H9 (cell line): ENCODE measurements around the gene TMEM245. TPM values are rescaled to one million over a fixed set of nuclear protein-coding genes. Genes with fewer than 3 reads are reported as not detected.

Source experiments
- DNase-seq: peaks from one replicate; pipeline ENCODE4 v3.0.0-alpha.2; 2017
- H2AFZ ChIP-seq: one replicate; pipeline ENCODE4 v1.6.1; 2013; ENCODE audit warnings: mild to moderate bottlenecking, low read length, control low read depth, moderate library complexity
- H2AK5ac ChIP-seq: 2 replicates; pipeline ENCODE4 v1.6.1; 2013; ENCODE audit warnings: low read length, control low read depth, mixed read lengths; ENCODE audit not compliant: insufficient read length
- H2BK120ac ChIP-seq: one replicate; pipeline ENCODE4 v1.6.1; 2013; ENCODE audit warnings: low read depth, mild to moderate bottlenecking, low read length, control low read depth, inconsistent platforms; ENCODE audit not compliant: poor library complexity, severe bottlenecking
- H2BK12ac ChIP-seq: 2 replicates; pipeline ENCODE4 v1.6.1; 2013; ENCODE audit warnings: low read length, control low read depth, mixed read lengths, low read depth; ENCODE audit not compliant: insufficient read length
- H2BK15ac ChIP-seq: 2 replicates; pipeline ENCODE4 v1.6.1; 2013; ENCODE audit warnings: low read depth, low read length, control low read depth
- H2BK20ac ChIP-seq: one replicate; pipeline ENCODE4 v1.6.1; 2013; ENCODE audit warnings: low read depth, mild to moderate bottlenecking, low read length, control low read depth, inconsistent platforms; ENCODE audit not compliant: poor library complexity, severe bottlenecking
- H2BK5ac ChIP-seq: 2 replicates; pipeline ENCODE4 v1.6.1; 2013; ENCODE audit warnings: low read length, control low read depth, mixed read lengths; ENCODE audit not compliant: insufficient read length
- H3K14ac ChIP-seq: 2 replicates; pipeline ENCODE4 v1.6.1; 2013; ENCODE audit warnings: low read length, control low read depth; ENCODE audit not compliant: insufficient read depth
- H3K18ac ChIP-seq: 2 replicates; pipeline ENCODE4 v1.6.1; 2013; ENCODE audit warnings: low read depth, mild to moderate bottlenecking, mixed read lengths, low read length, control low read depth; ENCODE audit not compliant: insufficient read length
- H3K23ac ChIP-seq: 2 replicates; pipeline ENCODE4 v1.6.1; 2013; ENCODE audit warnings: low read length, control low read depth, mixed read lengths, low read depth; ENCODE audit not compliant: insufficient read length
- H3K23me2 ChIP-seq: 2 replicates; pipeline ENCODE4 v1.6.1; 2013; ENCODE audit warnings: low read depth, mild to moderate bottlenecking, mixed read lengths, low read length, control low read depth; ENCODE audit not compliant: insufficient read length, poor library complexity, severe bottlenecking
- H3K27ac ChIP-seq: 2 replicates; pipeline ENCODE4 v1.5.1; 2013; ENCODE audit warnings: low read length, control low read depth, mixed read lengths, low read depth; ENCODE audit not compliant: insufficient read length
- H3K27me3 ChIP-seq: 2 replicates; pipeline ENCODE4 v1.6.1; 2013; ENCODE audit warnings: low read length, control low read depth, inconsistent platforms; ENCODE audit not compliant: insufficient read depth
- H3K4ac ChIP-seq: 2 replicates; pipeline ENCODE4 v1.6.1; 2013; ENCODE audit warnings: low read depth, mild to moderate bottlenecking, control low read depth, inconsistent platforms, low read length, moderate library complexity
- H3K4me1 ChIP-seq: 2 replicates; pipeline ENCODE4 v1.6.1; 2013; ENCODE audit warnings: low read length, control low read depth, inconsistent platforms; ENCODE audit not compliant: insufficient read depth
- H3K4me2 ChIP-seq: 2 replicates; pipeline ENCODE4 v1.6.1; 2013; ENCODE audit warnings: low read length, control low read depth, mixed read lengths; ENCODE audit not compliant: insufficient read length, insufficient read depth
- H3K56ac ChIP-seq: 2 replicates; pipeline ENCODE4 v1.6.1; 2013; ENCODE audit warnings: low read depth, mild to moderate bottlenecking, mixed read lengths, low read length, control low read depth; ENCODE audit not compliant: insufficient read length
- H3K79me1 ChIP-seq: 2 replicates; pipeline ENCODE4 v1.6.1; 2013; ENCODE audit warnings: low read depth, mild to moderate bottlenecking, moderate library complexity, low read length, control low read depth, inconsistent platforms; ENCODE audit not compliant: insufficient read depth, poor library complexity, severe bottlenecking
- H3K79me2 ChIP-seq: 2 replicates; pipeline ENCODE4 v1.6.1; 2013; ENCODE audit warnings: low read length, control low read depth, inconsistent platforms; ENCODE audit not compliant: insufficient read depth
- H3K9ac ChIP-seq: 2 replicates; pipeline ENCODE4 v1.6.1; 2013; ENCODE audit warnings: low read length, control low read depth, mixed read lengths; ENCODE audit not compliant: insufficient read length; ENCODE audit errors: extremely low read depth
- H3K9me3 ChIP-seq: one replicate; pipeline ENCODE4 v1.6.1; 2013; ENCODE audit warnings: low read depth, low read length, inconsistent platforms; ENCODE audit not compliant: control insufficient read depth
- H3T11ph ChIP-seq: one replicate; pipeline ENCODE4 v1.6.1; 2013; ENCODE audit warnings: mild to moderate bottlenecking, low read length, control low read depth, inconsistent platforms
- H4K20me1 ChIP-seq: one replicate; pipeline ENCODE4 v1.6.1; 2013; ENCODE audit not compliant: control insufficient read depth, insufficient read length, insufficient read depth
- H4K5ac ChIP-seq: 2 replicates; pipeline ENCODE4 v1.6.1; 2013; ENCODE audit warnings: low read depth, mild to moderate bottlenecking, mixed read lengths, low read length, control low read depth; ENCODE audit not compliant: insufficient read length
- H4K8ac ChIP-seq: replicated peaks from 2 replicates; pipeline ENCODE4 v1.6.1; 2013; ENCODE audit warnings: low read length, control low read depth, mixed read lengths, low read depth; ENCODE audit not compliant: insufficient read length
- H4K91ac ChIP-seq: 2 replicates; pipeline ENCODE4 v1.6.1; 2013; ENCODE audit warnings: low read depth, mild to moderate bottlenecking, moderate library complexity, mixed read lengths, low read length, control low read depth; ENCODE audit not compliant: insufficient read length
- H3K27ac Mint-ChIP-seq, 3 experiments: 2 replicates in 2 of 3; 3 replicates in 1 of 3; pipeline ENCODE4 v1.8.0; 2020 to 2021; ENCODE audit warnings: mixed read lengths in 3 of 3, mild to moderate bottlenecking in 1 of 3, moderate library complexity in 1 of 3
- H3K27me3 Mint-ChIP-seq: 2 replicates; pipeline ENCODE4 v1.8.0; 2021; ENCODE audit warnings: low read depth, mild to moderate bottlenecking, moderate library complexity, mixed read lengths
- H3K36me3 Mint-ChIP-seq, 3 experiments: 2 replicates in 2 of 3; 3 replicates in 1 of 3; pipeline ENCODE4 v1.8.0; 2020 to 2021; ENCODE audit warnings: low read depth in 3 of 3, mixed read lengths in 3 of 3; ENCODE audit not compliant: insufficient read depth in 1 of 3
- H3K4me1 Mint-ChIP-seq, 2 experiments: 2 replicates each; pipeline ENCODE4 v1.8.0; 2020; ENCODE audit warnings: mixed read lengths in 2 of 2
- H3K4me3 Mint-ChIP-seq, 2 experiments: 2 replicates in 1 of 2; 3 replicates in 1 of 2; pipeline ENCODE4 v1.8.0; 2020 to 2021; ENCODE audit warnings: mild to moderate bottlenecking in 2 of 2, mixed read lengths in 2 of 2, moderate library complexity in 1 of 2
- H3K9me3 Mint-ChIP-seq, 2 experiments: 2 replicates in 1 of 2; 3 replicates in 1 of 2; pipeline ENCODE4 v1.8.0; 2020; ENCODE audit warnings: mild to moderate bottlenecking in 2 of 2, mixed read lengths in 2 of 2, moderate library complexity in 1 of 2
- WGBS: extraction: QIAGEN DNeasy Blood & Tissue Kit; methylation state at CpG from one replicate; pipeline ENCODE4 v1.1.7; 2013; ENCODE audit warnings: missing lambda C conversion rate, low lambda C conversion rate, mixed read lengths; ENCODE audit not compliant: insufficient read length; ENCODE audit errors: extremely low coverage; 5-methylcytosine and 5-hydroxymethylcytosine counted together
- total RNA-seq: library from RNA; stranded (reverse); gene quantifications from 2 replicates; pipeline ENCODE4 v1.2.1, GENCODE V29; 2021
- TF ChIP-seq, protein P1 (sequence below): fragments of 200-600 bp; sonication (generic); conservative IDR thresholded peaks from 3 replicates; pipeline ENCODE4 v1.8.0; 2021; ENCODE audit warnings: antibody characterized with exemption, mild to moderate bottlenecking

TMEM245 gene
- total RNA-seq, 1 experiment from 2014 or later = 37.9 TPM

DNA sequence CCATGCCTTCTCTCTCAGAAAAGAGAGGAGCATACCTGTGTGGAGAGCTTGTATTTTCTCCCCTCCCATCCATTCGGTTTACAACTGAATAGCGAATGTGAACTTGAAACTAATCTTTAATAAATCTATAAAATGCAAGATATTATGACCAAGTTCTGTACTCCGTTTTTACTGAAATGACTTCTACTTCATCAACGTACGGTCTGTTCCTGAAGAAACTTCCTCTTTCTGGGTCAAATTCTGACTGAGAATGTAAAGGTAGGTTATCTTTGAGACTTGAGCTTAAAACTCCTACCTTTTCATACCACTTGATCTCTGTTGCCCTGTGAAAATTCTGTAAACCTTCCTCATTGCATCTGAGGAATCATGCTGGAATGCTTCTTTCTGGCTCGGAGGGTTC lies 102.3 kb downstream of the TMEM245 start:
- Histone ChIP-seq H3K9me3 (no peaks in the 10 kb centered on the region), H3K23me2 (peaks cover 5% of the 10 kb centered on the region), H3K4me2 (no peak overlapping the region), H2BK120ac (no peak overlapping the region), H3K56ac (no peak overlapping the region), H4K8ac (no peak overlapping the region), H3K18ac (no peak overlapping the region), H3K27ac (no peak overlapping the region), H2BK5ac (no peak overlapping the region), H3K4ac (no peak overlapping the region), H3K4me1 (no peaks in the 10 kb centered on the region), H2BK15ac (no peak overlapping the region), H2AFZ (no peak overlapping the region), H3K79me2 (no peaks in the 10 kb centered on the region), H4K91ac (no peak overlapping the region), H4K5ac (no peak overlapping the region), H3K79me1 (no peaks in the 10 kb centered on the region), H3K23ac (no peak overlapping the region), H3K9ac (no peak overlapping the region), H4K20me1 (no peaks in the 10 kb centered on the region), H2BK12ac (no peak overlapping the region), H3K14ac (no peak overlapping the region), H3T11ph (no peak overlapping the region), H2BK20ac (no peak overlapping the region), H3K27me3 (no peaks in the 10 kb centered on the region), H2AK5ac (no peak overlapping the region)
- Mint-ChIP-seq H3K27ac (no peak overlapping the region), H3K27me3 (peaks cover under 1% of the 10 kb centered on the region), H3K9me3 (no peaks in the 10 kb centered on the region; a peak in 2 of 5 replicates), H3K4me3 (no peak overlapping the region), H3K4me1 (peaks cover 10 to 14% of the 10 kb centered on the region in 2 experiments), H3K36me3 (peaks cover 10 to 24% (median 22%) of the 10 kb centered on the region in 3 experiments)
- TF ChIP-seq, protein P1, sequence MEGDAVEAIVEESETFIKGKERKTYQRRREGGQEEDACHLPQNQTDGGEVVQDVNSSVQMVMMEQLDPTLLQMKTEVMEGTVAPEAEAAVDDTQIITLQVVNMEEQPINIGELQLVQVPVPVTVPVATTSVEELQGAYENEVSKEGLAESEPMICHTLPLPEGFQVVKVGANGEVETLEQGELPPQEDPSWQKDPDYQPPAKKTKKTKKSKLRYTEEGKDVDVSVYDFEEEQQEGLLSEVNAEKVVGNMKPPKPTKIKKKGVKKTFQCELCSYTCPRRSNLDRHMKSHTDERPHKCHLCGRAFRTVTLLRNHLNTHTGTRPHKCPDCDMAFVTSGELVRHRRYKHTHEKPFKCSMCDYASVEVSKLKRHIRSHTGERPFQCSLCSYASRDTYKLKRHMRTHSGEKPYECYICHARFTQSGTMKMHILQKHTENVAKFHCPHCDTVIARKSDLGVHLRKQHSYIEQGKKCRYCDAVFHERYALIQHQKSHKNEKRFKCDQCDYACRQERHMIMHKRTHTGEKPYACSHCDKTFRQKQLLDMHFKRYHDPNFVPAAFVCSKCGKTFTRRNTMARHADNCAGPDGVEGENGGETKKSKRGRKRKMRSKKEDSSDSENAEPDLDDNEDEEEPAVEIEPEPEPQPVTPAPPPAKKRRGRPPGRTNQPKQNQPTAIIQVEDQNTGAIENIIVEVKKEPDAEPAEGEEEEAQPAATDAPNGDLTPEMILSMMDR = no peak
- no CpG with 5 or more reads among the region's 6 CpGs for WGBS
- no peak for DNase-seq
